OCI-LY7 (cell line): ENCODE data around the gene MRPS26. TPM values are rescaled to one million over a fixed set of nuclear protein-coding genes. Genes with fewer than 3 reads are reported as not detected.

Experiments
- BruUV-seq: library from RNA; stranded (reverse); fragments of 400-500 nt; replicated peaks from 2 replicates; lab custom pipeline; 2021; lab: Mats Ljungman, UMichigan
- CTCF ChIA-PET: fragments of 300-600 bp; sonication (Branson Sonifier 250); formaldehyde crosslinking; loops from one replicate; lab custom pipeline; 2022; ENCODE audit warnings: antibody characterized with exemption; ENCODE audit not compliant: unreplicated experiment; lab: Charles Lee
- POLR2A ChIA-PET: fragments of 300-600 bp; sonication (Branson Sonifier 250); formaldehyde crosslinking; loops from one replicate; lab custom pipeline; 2022; ENCODE audit warnings: antibody characterized with exemption; lab: Charles Lee
- DNase-seq: peaks from one replicate; pipeline ENCODE4 v3.0.0-alpha.2; 2015; ENCODE audit warnings: low spot score
- H2AFZ ChIP-seq: fragments of 200-600 bp; sonication (generic), shearing (Covaris generic); 2 replicates; pipeline ENCODE4 v1.6.1; 2014; ENCODE audit warnings: mild to moderate bottlenecking, antibody characterized with exemption, low read length, moderate library complexity
- H3K27ac ChIP-seq: fragments of 200-600 bp; sonication (generic); 2 replicates; pipeline ENCODE4 v1.5.1; 2014; ENCODE audit warnings: mixed run types, low read depth, mild to moderate bottlenecking, moderate library complexity, low read length, inconsistent platforms; ENCODE audit not compliant: poor library complexity, severe bottlenecking
- H3K36me3 ChIP-seq: fragments of 200-600 bp; sonication (generic); 2 replicates; pipeline ENCODE4 v1.6.1; 2014; ENCODE audit warnings: mild to moderate bottlenecking, antibody characterized with exemption, low read length, moderate library complexity, mixed read lengths; ENCODE audit not compliant: insufficient read depth
- H3K4me1 ChIP-seq: fragments of 200-600 bp; sonication (generic); 2 replicates; pipeline ENCODE4 v1.5.1; 2014; ENCODE audit warnings: mild to moderate bottlenecking, low read length; ENCODE audit not compliant: insufficient read depth, poor library complexity, severe bottlenecking
- H3K4me2 ChIP-seq: fragments of 200-600 bp; sonication (generic); 2 replicates; pipeline ENCODE4 v1.6.1; 2014; ENCODE audit warnings: mild to moderate bottlenecking, low read length
- H3K4me3 ChIP-seq: fragments of 200-600 bp; sonication (generic); 2 replicates; pipeline ENCODE4 v1.5.1; 2014; ENCODE audit warnings: mild to moderate bottlenecking, low read depth, low read length; ENCODE audit not compliant: poor library complexity, severe bottlenecking
- H3K79me2 ChIP-seq: fragments of 200-600 bp; sonication (generic); 2 replicates; pipeline ENCODE4 v1.6.1; 2016; ENCODE audit warnings: low read depth, mild to moderate bottlenecking, low read length, moderate library complexity, mixed read lengths; ENCODE audit not compliant: insufficient read depth
- H3K9me2 ChIP-seq: fragments of 200-600 bp; sonication (generic); 2 replicates; pipeline ENCODE4 v1.6.1; 2016; ENCODE audit warnings: mild to moderate bottlenecking, low read length, mixed read lengths; ENCODE audit not compliant: insufficient read depth
- H3K9me3 ChIP-seq: fragments of 200-600 bp; sonication (generic); 2 replicates; pipeline ENCODE4 v1.6.1; 2014; ENCODE audit warnings: mild to moderate bottlenecking, mixed run types, low read length, mixed read lengths
- H4K20me1 ChIP-seq: fragments of 200-600 bp; sonication (generic); 2 replicates; pipeline ENCODE4 v1.6.1; 2014; ENCODE audit warnings: mild to moderate bottlenecking, antibody characterized with exemption, low read length, moderate library complexity, mixed read lengths; ENCODE audit not compliant: insufficient read depth
- EZH2phosphoT487 ChIP-seq: fragments of 200-600 bp; sonication (generic); IDR thresholded peaks from 2 replicates; pipeline ENCODE4 v1.6.1; 2018; ENCODE audit warnings: low read depth, borderline replicate concordance, mild to moderate bottlenecking, mixed run types, antibody characterized with exemption, low read length, moderate library complexity, mixed read lengths
- intact Hi-C: fragments of 100-400 bp; cut with micrococcal nuclease; formaldehyde crosslinking; loops from one replicate; pipeline ENCODE4 v1.10.0; 2022; ENCODE audit not compliant: unreplicated experiment
- total RNA-seq, 2 experiments: library from RNA; depleted of rRNA in 1 of 2; stranded (reverse); fragments of >200 nt in 1 of 2; shearing (Covaris generic) in 1 of 2; gene quantifications; 2 replicates each; pipeline ENCODE4 v1.2.3, GENCODE V29; 2014 to 2022
- TF ChIP-seq, protein P1 (sequence below): fragments of 200-600 bp; sonication (generic); conservative IDR thresholded peaks from 2 replicates; pipeline ENCODE4 v1.5.1; 2014; ENCODE audit warnings: mild to moderate bottlenecking, antibody characterized with exemption, low read length, moderate library complexity, mixed read lengths

Gene MRPS26
- total RNA-seq, 2 experiments from 2014 or later: 73.2 to 78.1 TPM

DNA sequence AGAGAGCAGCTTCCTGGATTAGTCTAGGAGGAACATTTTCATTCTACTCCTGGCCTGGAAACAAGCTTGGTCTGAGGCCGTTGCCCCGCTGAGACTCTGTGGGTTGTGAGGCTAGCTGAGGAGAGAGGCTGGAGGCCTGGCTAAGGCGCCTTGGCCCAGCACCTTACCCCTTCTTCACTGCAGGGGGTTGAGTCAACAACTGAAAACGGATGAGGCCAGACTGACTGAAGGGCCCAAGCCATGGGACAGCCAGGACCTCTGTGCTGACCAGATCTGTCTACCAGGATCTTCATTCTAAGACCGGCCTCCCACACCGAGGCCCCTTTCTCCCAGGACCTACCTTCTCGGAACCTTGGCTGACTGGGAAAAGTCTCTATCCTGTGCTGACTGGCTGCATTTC, 42.2 kb downstream of the MRPS26 start:
- H3K4me3 ChIP-seq: no peak overlapping the region
- H3K27ac ChIP-seq: no peak overlapping the region
- BruUV-seq: no TSS peak
- no peak for DNase-seq
- H2AFZ ChIP-seq: no peak overlapping the region
- H4K20me1 ChIP-seq: no peaks in the 10 kb centered on the region
- ChIA-PET CTCF (no interaction called here), POLR2A (no interaction called here)
- intact Hi-C loops: no loop called here
- no peaks in the 10 kb centered on the region for H3K9me3 ChIP-seq
- no peaks in the 10 kb centered on the region for H3K79me2 ChIP-seq
- TF ChIP-seq, protein P1, sequence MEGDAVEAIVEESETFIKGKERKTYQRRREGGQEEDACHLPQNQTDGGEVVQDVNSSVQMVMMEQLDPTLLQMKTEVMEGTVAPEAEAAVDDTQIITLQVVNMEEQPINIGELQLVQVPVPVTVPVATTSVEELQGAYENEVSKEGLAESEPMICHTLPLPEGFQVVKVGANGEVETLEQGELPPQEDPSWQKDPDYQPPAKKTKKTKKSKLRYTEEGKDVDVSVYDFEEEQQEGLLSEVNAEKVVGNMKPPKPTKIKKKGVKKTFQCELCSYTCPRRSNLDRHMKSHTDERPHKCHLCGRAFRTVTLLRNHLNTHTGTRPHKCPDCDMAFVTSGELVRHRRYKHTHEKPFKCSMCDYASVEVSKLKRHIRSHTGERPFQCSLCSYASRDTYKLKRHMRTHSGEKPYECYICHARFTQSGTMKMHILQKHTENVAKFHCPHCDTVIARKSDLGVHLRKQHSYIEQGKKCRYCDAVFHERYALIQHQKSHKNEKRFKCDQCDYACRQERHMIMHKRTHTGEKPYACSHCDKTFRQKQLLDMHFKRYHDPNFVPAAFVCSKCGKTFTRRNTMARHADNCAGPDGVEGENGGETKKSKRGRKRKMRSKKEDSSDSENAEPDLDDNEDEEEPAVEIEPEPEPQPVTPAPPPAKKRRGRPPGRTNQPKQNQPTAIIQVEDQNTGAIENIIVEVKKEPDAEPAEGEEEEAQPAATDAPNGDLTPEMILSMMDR: no peak
- no peak for TF ChIP-seq EZH2phosphoT487
- H3K9me2 ChIP-seq: no peaks in the 10 kb centered on the region
- no peaks in the 10 kb centered on the region for H3K36me3 ChIP-seq
- H3K4me1 ChIP-seq: peaks cover 11% of the 10 kb centered on the region
- H3K4me2 ChIP-seq: no peak overlapping the region

DNA sequence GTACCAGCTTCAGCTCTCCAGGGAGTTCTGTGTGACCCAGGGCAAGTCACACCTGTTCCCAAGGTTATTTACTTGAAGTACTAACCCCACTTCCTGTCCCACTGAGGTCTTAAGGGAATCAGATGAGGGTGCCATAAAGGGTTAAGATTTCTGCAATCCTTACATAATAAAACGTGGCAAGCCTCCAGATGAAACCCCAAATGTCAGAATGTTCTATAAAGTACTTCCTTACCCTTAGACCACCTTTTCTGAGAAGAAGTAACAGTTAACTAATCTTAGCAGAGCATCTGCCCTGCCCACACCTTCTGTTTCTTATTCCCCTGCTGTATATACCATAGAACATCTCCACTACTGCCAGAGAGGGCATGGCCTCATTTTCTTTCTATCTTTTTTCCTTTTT, 44.7 kb downstream of the MRPS26 start:
- ChIA-PET POLR2A (interaction anchor here (0.6 to 0.9 kb wide), 3 partner anchors 58 to 404 kb away, joined by 3 to 5 read pairs (median 5); no protein-coding TSS in a partner anchor), CTCF (no interaction called here)
- Histone ChIP-seq H3K27ac (no peak overlapping the region), H3K79me2 (no peaks in the 10 kb centered on the region), H3K4me3 (no peak overlapping the region), H3K9me2 (no peaks in the 10 kb centered on the region), H4K20me1 (no peaks in the 10 kb centered on the region), H3K9me3 (no peaks in the 10 kb centered on the region), H2AFZ (no peak overlapping the region), H3K4me1 (peaks cover 11% of the 10 kb centered on the region), H3K36me3 (no peaks in the 10 kb centered on the region), H3K4me2 (0 out of 2 replicates have a peak overlapping the region, but pooled peaks have one; percentile 0)
- intact Hi-C loops: no loop called here
- TF ChIP-seq, protein P1: no peak
- no peak for TF ChIP-seq EZH2phosphoT487
- no TSS peak for BruUV-seq
- DNase-seq: peak; percentile 25

DNA sequence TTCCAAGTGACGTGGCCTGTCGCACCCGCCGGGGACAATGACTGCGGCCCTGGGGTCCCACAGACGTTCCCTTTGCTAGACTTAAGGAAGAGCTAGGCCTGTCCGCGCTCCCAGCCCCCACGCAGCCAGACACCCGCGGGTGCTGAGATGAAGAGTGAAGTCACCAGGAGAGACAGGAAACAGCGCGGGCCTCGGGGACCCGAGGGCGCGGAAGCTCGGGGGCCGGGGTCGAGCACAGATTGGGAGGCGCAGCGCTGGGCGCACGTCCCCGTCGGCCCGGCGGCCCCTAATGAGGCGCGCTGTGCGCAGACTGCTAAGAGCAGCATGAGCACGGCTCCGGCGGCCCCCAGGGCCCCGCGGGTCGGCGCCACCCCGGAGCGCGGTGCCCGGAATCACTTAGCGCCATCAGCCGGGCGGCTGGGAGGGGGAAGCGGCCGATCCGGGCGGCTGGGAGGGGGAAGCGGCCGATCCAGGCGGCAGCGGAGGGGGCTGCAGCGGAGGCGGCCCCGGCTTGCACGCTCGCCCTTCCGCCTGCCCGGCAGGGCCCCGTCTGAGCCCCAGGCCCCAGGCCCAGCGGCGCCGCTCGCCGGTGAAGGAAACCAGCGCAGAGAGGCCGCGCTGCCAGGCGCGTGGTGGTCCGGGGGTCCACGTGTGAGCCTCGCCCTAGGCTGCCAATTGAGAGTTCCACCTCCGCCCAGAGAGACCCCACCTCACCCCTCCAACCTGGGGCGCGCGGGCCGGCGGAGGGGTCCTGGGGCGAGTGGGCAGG, 46.9 kb downstream of the MRPS26 start:
- Histone ChIP-seq H3K4me2 (no peak overlapping the region), H4K20me1 (no peaks in the 10 kb centered on the region), H3K79me2 (no peaks in the 10 kb centered on the region), H3K36me3 (no peaks in the 10 kb centered on the region), H3K9me3 (no peaks in the 10 kb centered on the region), H3K9me2 (no peaks in the 10 kb centered on the region), H2AFZ (no peak overlapping the region; the same call in 1 of the 2 replicates), H3K4me3 (no peak overlapping the region), H3K4me1 (peaks cover 11% of the 10 kb centered on the region), H3K27ac (no peak overlapping the region)
- no peak for TF ChIP-seq EZH2phosphoT487
- TF ChIP-seq, protein P1: no peak
- CTCF ChIA-PET: no interaction called here
- intact Hi-C loops: no loop called here
- POLR2A ChIA-PET: no interaction called here
- no TSS peak for BruUV-seq
- no peak for DNase-seq
